ENCODE results near the gene NCOR1.
"Not testable (repeated sequence)": the region's sequence is repeated elsewhere in the genome, so short reads cannot be mapped to it uniquely, and the experiment has no call there.

The NCOR1 gene

GRCh38 chr17:16145319-16145890 is 69.9 kb downstream of the NCOR1 start:
- not testable (repeated sequence) for DNase-seq (ENCODE audit: low spot score)

- DNase-seq (ENCODE audit: low spot score) = no peak
Observed at GRCh38 chr17:16141685-16142084, 73.6 kb downstream of the NCOR1 start.

DNA sequence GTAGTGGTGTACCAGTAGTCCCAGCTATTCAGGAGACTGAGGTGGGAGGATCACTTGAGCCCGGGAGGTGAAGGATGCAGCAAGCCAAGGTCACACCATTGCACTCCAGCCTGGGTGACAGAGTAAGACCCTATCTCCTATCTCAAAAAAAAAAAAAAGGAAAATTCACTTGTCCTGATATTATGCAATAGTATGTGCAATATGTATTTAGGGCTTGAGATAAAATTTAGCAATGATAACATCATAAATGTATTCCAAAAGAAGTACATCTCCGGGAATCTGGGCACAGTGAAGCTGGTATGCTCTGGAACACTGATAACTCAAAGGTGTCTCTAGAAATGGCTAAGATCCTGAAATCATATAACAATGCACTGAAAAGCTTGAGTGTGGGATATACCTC is 74.5 kb downstream of the NCOR1 start:
- no peak for DNase-seq (ENCODE audit: low spot score)

GRCh38 chr17:16135461-16135860 is 79.9 kb downstream of the NCOR1 start:
- no peak for DNase-seq (ENCODE audit: low spot score)

DNA sequence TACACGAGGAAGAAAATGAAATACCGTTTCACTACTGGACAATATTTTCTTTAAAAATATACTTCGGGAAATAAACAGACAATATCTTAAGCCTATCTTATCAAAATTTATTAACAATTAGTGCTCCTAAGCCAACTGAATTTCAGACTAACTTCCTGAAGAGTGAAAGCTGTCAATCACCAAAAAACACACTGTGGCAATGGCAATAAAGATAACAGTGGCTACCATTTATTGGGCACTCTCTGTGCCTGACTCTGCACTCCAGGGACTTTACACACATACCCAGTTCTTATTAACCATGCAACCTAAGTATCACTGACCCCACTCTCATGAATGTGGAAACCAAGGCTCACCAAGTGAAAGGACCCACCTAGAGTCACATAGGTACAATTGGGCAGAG is 83.7 kb downstream of the NCOR1 start:
- DNase-seq (ENCODE audit: low spot score) = no peak

- DNase-seq (ENCODE audit: low spot score) = no peak
Observed at GRCh38 chr17:16129441-16130205, 85.7 kb downstream of the NCOR1 start.

DNA sequence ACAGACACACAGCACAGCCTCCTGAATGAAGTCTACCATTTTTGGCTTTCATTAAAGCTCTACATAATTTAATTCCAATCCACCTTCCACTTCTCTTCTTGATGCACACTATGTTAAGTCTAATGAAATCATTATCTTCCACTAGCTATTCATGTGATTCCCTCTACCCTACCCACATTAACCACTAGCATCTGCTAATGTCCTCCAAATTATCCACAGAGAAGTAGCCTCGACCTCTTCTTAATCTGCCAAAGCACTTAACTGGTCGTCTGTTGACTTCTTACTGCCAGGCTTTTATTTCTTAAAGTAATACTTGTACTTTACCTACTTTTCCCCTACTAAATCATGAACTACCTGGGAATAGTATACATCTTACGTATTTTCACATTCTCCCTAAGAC is 91.8 kb downstream of the NCOR1 start:
- DNase-seq (ENCODE audit: low spot score) = no peak

GRCh38 chr17:16122697-16123434 is 92.5 kb downstream of the NCOR1 start:
- no peak for DNase-seq (ENCODE audit: low spot score)

GRCh38 chr17:16121915-16122314 is 93.4 kb downstream of the NCOR1 start:
- DNase-seq (ENCODE audit: low spot score) = no peak

- DNase-seq (ENCODE audit: low spot score) = no peak
Observed at GRCh38 chr17:16120937-16121336, 94.4 kb downstream of the NCOR1 start.

DNA sequence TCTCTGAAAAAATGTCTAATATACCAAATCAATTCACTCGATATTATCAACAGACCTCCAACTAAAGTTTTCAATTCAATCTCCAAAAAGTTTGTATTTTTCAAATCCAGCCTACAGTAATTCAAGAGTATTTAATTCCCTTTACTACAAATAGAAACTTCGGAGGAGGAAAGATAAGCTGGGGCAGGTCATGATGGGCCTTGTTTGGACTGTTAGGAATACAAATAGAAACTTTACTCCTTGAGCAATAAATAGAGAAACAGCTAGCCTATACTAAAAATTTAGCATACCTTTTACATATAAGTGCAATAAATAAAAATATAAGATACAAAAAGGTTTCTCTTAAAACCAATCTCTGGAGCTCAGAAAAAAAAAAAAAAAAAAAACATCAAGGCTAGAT is 98.2 kb downstream of the NCOR1 start:
- DNase-seq (ENCODE audit: low spot score) = no peak

DNA sequence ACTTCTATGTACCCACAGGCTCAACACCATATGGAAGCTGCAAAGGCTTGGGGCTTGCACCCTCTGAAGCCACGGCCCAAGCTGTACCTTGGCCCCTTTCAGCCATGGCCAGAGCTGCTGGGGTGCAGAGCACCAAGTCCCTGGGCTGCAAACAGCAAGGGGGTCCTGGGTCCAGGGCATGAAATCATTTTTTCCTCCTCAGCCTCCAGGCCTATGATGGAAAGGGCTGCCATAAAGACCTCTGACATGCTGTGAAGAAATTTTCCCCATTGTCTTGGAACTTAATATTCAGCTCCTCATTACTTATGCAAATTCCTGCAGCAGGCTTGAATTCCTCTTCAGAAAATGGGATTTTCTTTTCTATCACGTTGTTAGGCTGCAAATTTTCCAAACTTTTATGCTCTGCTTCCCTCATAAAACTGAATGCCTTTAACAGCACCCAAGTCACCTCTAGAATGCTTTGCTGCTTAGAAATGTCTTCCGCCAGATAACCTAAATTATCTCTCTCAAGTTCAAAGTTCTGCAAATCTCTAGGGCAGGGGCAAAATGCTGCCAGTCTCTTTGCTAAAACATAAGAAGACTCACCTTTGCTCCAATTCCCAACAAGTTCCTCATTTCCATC is 100.1 kb downstream of the NCOR1 start:
- not testable (repeated sequence) for DNase-seq (ENCODE audit: low spot score)

GRCh38 chr17:16108871-16109270 is 106.5 kb downstream of the NCOR1 start:
- DNase-seq (ENCODE audit: low spot score) = no peak

- DNase-seq (ENCODE audit: low spot score) = no peak
Observed at GRCh38 chr17:16108386-16108785, 106.9 kb downstream of the NCOR1 start.

DNA sequence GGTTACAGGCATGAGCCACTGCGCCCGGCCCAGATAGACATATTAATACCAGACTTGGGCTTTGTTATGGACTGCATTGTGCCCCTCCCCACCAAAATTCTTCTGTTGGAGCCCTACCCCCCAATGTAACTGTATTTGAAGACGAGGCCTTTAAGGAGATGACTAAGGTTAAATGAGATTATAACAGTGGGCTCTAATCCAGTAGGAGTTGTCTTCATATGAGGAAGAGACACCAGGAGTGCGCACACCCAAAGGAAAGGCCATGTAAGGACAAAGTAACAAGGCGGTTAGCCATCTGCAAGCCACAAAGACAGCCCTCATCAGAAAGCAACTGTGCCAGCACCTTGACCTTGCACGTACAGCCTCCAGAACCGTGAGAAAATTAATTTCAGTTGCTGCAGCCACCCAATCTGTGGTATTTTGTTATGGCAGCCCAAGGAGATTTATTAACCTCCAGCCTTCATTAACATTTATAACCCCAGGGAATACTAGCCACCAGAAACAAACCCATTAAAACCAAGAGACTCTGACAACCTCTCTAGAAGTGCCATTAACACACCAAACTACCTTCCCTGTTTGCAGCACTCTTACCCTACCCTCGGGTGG is 108.1 kb downstream of the NCOR1 start:
- no peak for DNase-seq (ENCODE audit: low spot score)

GRCh38 chr17:16106161-16106891 is 109.0 kb downstream of the NCOR1 start:
- peak; percentile 40 for DNase-seq (ENCODE audit: low spot score)

DNA sequence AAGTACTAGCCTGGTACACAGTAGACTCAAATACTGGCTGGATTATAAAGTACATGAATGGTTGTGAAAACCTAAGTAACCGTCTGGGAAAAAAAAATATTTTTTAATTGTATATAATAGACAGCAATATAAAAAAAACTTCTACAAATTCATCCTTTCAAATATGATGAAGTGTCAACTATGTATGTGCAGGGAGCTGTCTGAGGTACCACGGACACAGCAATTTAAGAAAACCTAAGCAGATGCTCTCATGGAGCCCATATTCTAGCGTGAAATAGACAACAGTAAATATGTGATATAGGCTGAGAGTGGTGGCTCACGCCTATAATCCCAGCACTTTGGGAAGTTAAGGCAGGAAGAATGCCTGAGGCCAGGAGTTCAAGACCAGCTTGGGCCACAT is 111.1 kb downstream of the NCOR1 start:
- DNase-seq (ENCODE audit: low spot score) = no peak

DNA sequence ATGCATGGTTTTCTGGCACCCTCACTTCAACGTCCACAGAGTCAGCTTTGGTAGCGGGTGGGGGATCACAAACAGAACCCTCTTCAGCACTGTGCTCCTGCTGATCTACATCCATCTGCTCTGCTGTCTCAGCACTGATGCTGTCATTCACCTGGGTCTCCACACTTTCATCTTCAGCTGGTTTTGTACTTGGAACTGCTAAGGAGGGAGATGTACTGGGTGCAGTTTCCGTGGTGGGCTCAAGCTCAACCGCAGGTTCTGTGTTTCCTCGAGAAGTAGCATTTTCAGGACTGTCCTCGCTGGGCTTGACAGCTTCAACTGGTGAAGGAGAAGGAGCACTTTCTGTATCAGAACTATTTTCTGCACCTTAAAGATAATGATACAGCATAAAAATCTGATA is 113.9 kb downstream of the NCOR1 start:
- no peak for DNase-seq (ENCODE audit: low spot score)

DNA sequence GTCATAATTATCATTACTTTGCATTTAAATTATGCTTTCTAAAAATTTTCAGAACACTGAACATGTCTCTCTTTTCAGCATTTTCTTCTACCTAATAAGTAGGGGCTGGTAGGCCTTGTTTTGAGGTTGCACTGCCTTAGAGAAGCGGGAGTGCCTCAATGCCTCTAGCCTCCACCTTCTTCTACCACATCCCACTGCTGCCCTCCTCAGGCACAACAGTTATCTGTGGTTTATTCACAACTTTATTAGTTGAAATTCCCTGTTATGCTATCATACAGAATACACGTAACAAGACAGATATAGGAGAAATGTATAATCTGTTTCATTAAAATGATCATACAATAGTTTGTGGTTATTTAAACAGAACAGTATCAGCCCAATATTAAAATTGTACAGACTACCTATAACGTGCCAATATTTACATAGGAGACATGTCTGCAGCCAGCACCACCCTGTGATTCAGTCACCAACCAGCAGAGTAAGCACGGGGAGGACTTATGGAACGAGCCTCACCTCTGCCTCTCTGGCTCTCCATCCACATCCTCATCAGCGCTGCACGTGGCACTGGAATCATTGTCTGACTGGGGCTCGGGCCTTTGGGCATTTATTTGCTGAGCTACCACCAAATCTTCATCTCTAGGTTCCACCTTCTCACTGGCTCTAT is 114.5 kb downstream of the NCOR1 start:
- no peak for DNase-seq (ENCODE audit: low spot score)

- DNase-seq (ENCODE audit: low spot score) = no peak
Observed at GRCh38 chr17:16091773-16092172, 123.6 kb downstream of the NCOR1 start.

DNA sequence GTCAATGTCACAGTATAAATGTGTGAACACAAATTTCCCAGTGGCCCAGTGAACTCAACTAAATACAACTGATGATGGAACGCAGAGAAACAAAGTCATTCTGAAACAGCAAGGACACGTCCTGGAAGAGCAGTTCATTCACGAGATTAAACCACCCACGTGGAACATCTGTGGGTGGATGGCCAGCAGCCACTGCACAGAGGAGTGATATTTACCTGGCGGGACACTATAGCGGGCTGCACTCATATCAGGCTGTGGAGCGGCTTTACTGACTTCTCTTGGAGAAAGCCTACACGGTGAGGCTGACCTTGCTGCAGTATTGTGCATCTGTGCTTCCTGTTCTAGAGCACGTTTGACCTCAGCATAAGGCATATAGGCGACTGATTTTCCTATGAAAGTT is 128.4 kb downstream of the NCOR1 start:
- no peak for DNase-seq (ENCODE audit: low spot score)
